WERI-Rb-1 (cell line): ENCODE results near the gene PRKAG2.

Experiments used
- DNase-seq: peaks from one replicate; pipeline ENCODE4 v3.0.0-alpha.2; 2020
- H3K27ac ChIP-seq: fragments of 250-450 bp; sonication (Bioruptor Pico); 2 replicates; pipeline ENCODE4 v1.5.1; 2020; ENCODE audit warnings: mild to moderate bottlenecking, moderate library complexity
- H3K27me3 ChIP-seq: fragments of 250-450 bp; sonication (Bioruptor Pico); 2 replicates; pipeline ENCODE4 v1.5.1; 2021; ENCODE audit warnings: mild to moderate bottlenecking, low read depth, moderate library complexity; ENCODE audit not compliant: insufficient read depth, severe bottlenecking
- H3K36me3 ChIP-seq: fragments of 250-450 bp; sonication (Bioruptor Pico); 2 replicates; pipeline ENCODE4 v1.5.1; 2020; ENCODE audit warnings: mild to moderate bottlenecking, moderate library complexity
- H3K4me3 ChIP-seq: 2 replicates; pipeline ENCODE4 v1.5.1; 2011; ENCODE audit warnings: low read depth, mild to moderate bottlenecking, control low read depth, low read length
- H3K9me3 ChIP-seq: fragments of 250-450 bp; sonication (Bioruptor Pico); 2 replicates; pipeline ENCODE4 v1.5.1; 2021; ENCODE audit warnings: mild to moderate bottlenecking, moderate library complexity; ENCODE audit not compliant: severe bottlenecking
- CTCF ChIP-seq: IDR thresholded peaks from 2 replicates; pipeline ENCODE4 v1.5.1; 2011; ENCODE audit warnings: low read depth, mild to moderate bottlenecking, control low read depth, inconsistent platforms, low read length

The PRKAG2 gene

GRCh38 chr7:151819866-151820265 is 57.0 kb downstream of the PRKAG2 start:
- Histone ChIP-seq H3K36me3 (no peaks in the 10 kb centered on the region), H3K9me3 (no peaks in the 10 kb centered on the region), H3K4me3 (no peak overlapping the region), H3K27me3 (no peaks in the 10 kb centered on the region), H3K27ac (no peak overlapping the region)
- no peak for DNase-seq
- TF ChIP-seq CTCF: no peak

- TF ChIP-seq CTCF: no peak
- Histone ChIP-seq H3K4me3 (no peak overlapping the region), H3K9me3 (no peaks in the 10 kb centered on the region), H3K27me3 (no peaks in the 10 kb centered on the region), H3K27ac (no peak overlapping the region), H3K36me3 (no peaks in the 10 kb centered on the region)
- DNase-seq: no peak
These were observed 58.0 kb downstream of the PRKAG2 start for GRCh38 chr7:151818674-151819519.

GRCh38 chr7:151817981-151818673 is 58.8 kb downstream of the PRKAG2 start:
- H3K27ac ChIP-seq: no peak overlapping the region
- no peak for TF ChIP-seq CTCF
- H3K27me3 ChIP-seq: no peaks in the 10 kb centered on the region
- no peaks in the 10 kb centered on the region for H3K36me3 ChIP-seq
- no peak for DNase-seq
- no peak overlapping the region for H3K4me3 ChIP-seq
- no peaks in the 10 kb centered on the region for H3K9me3 ChIP-seq

GRCh38 chr7:151817315-151817690 is 59.6 kb downstream of the PRKAG2 start:
- H3K27ac ChIP-seq: no peak overlapping the region
- H3K27me3 ChIP-seq: no peaks in the 10 kb centered on the region
- no peaks in the 10 kb centered on the region for H3K36me3 ChIP-seq
- TF ChIP-seq CTCF: no peak
- DNase-seq: no peak
- no peaks in the 10 kb centered on the region for H3K9me3 ChIP-seq
- no peak overlapping the region for H3K4me3 ChIP-seq

- no peaks in the 10 kb centered on the region for H3K27me3 ChIP-seq
- no peaks in the 10 kb centered on the region for H3K36me3 ChIP-seq
- H3K4me3 ChIP-seq: no peak overlapping the region
- no peak for TF ChIP-seq CTCF
- DNase-seq: no peak
- no peaks in the 10 kb centered on the region for H3K9me3 ChIP-seq
- no peak overlapping the region for H3K27ac ChIP-seq
These were observed 60.2 kb downstream of the PRKAG2 start for GRCh38 chr7:151816562-151817314.
